HT-29 (cell line): ENCODE results near the gene MTFMT. TPM values are rescaled to one million over a fixed set of nuclear protein-coding genes. Genes with fewer than 3 reads are reported as not detected.
A peak's percentile ranks its signal among the peaks of the same experiment; 100 is the strongest.
"Not testable (repeated sequence)": the region's sequence is repeated elsewhere in the genome, so short reads cannot be mapped to it uniquely, and the experiment has no call there.

Experiments
- DNase-seq: peaks from one replicate; pipeline ENCODE4 v3.0.0-alpha.2; 2015; ENCODE audit warnings: low spot score
- total RNA-seq: library from RNA; depleted of rRNA; stranded (reverse); fragments of >200 nt; shearing (Covaris generic); gene quantifications from 2 replicates; pipeline ENCODE4 v1.2.3, GENCODE V29; 2014

The MTFMT gene
- total RNA-seq, 1 experiment from 2014 or later, result 17.1 TPM

DNA sequence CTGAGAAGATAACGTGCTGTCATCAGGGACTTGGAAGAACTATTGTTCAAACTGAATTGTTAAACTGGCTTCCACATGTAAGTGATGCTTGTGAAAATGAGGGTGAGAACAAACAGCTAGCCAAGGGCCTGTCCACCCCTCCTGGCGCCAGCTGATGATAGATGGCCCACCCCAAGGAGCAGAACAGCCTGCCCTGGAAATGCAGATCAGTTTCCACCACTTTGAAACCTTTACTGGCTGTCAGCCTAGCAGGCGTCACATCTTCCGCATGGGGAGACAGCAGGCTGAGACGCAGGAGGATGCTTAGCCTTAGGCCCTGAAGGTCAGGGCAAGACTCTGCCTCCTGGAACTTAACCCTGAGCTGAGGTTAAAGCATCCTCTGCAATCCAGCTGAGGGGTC, 9.4 kb upstream of the MTFMT start:
- DNase-seq, result no peak

DNA sequence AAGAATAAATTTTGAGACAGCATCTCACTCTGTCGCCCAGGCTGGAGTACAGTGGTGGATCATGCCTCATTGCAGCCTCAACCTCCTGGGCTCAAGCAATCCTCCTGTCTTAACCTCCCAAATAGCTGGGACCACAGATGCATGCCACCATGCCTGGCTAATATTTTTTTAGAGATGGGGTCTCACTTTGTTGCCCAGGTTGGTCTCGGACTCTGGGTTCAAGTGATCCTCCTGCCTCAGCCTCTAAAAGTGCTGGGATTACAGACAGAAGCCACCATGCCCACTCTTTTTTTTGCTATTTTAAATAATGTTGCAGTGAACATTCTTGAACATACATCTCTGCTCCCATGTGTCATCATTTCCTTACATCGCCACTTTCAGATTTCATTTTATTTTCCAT, 9.0 kb upstream of the MTFMT start:
- DNase-seq, result no peak

DNA sequence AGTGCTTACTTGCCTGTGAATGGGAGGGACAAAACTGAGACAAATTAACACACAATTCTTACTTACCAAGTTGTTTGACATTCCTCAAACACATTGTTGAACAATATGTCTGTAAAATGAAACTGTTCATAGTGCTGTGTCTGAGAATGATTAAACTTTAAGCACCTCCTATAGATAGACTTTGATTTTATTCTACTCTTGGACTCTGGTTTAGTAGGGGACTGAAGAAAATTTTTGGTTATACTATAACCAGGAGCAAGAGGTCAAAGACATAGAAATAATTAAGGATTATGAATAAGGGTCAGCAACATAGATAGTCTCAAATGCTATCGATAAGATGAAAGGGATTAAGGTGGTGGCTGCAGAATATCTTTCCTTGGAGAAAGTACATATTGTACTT, 7.9 kb upstream of the MTFMT start:
- DNase-seq, result no peak

DNA sequence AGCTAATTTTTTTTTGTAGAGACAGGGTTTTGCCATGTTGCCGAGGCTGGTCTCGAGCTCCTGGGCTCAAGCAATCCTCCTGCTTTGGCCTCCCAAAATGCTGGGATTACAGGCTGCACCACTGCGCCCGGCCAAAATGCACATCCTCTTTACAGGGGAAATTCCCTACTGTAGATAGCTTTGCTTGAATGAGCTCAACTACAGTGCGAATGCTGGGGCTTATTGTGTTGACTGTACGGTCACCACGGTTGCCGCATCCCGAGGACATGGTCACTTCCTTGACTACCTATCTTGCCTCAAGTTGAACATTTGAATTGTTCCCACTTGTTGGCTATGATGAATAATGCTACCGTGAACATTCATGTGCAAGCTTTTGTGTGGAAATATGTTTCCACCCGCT, 5.3 kb upstream of the MTFMT start:
- DNase-seq, result no peak

DNA sequence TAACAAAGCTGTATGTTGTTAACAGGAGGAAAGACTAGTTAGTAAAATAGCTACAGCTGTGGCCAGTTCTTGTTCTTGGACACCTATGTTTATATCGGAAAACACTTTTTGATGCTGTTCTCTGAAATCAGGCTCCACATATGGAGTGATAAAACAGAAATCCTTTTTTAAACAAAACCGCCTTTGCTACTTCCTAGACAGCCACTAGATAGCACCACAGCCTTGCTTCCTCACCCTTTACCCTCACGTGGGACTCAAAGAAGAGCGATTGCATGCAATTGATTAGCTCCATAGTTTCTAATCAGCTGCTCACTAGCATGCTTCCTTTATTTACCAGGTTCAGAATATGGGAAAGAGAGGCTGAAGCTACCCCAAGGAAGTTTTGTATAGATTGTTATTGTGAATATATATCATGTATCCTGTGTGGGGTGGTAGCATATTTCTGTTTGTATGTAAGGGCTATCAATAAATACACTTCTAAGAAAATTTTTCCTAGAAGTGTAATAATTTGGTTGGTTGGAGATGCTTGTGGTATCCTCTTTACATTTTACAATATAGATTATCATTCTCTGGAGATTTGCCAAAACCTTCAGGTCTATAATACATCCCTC, 4.3 kb upstream of the MTFMT start:
- DNase-seq, result peak; percentile 64

DNA sequence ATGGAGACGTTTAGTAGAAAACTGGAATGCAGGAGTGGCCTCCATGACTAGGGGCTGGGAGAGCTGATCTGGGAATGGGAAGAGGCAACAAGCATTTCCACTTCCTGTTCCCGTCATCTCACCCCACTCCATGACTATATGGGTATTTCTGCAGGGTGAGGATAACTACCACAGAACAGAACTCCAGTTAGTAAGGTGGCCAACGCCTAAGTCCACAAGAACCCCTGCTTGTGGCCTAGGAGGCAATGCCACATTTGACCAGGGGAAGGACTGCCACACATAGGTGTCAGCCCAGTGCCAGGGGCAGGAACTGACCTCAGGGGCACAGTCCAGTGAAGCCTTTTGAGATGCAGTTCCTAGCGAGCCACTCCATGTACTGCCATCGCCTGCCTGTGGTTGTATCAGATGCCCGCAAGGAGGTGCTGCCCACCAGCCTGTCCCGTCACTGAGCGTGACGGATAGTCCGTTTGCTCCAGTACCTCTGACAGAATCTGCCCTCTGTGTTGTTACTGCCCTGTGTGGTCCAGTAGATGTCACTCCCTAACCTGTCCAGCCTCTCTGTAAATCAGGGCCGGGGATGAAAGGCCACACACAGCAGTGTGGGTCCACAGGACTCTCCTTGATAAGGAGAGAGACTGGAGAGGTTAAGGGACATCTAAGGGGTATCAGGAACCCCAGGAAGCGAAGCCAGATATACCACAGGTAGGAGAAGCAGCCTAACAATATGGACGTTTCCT, 3.5 kb upstream of the MTFMT start:
- peak; percentile 99 for DNase-seq

DNA sequence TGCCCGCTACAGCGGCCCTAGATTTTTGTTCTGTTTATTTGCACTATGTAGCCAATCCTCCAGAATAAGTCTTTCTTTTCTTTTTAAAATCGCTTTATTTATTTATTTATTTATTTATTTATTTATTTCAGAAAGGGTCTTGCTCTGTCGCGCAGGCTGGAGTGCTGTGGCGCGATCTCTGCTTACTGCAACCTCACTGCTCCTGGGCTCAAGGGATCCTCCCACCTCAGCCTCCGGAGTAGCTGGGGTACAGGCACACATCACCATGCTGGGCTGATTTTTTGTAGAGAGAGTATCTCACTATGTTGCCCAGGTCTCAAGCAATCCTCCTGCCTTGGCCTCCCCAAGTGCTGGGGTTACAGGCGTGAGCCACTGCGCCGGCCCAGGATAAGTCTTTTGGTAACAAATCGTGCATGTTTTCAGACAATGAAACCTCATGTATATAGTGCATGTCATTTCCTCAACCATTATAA, 333 bp upstream of the MTFMT start:
- DNase-seq, result no peak

DNA sequence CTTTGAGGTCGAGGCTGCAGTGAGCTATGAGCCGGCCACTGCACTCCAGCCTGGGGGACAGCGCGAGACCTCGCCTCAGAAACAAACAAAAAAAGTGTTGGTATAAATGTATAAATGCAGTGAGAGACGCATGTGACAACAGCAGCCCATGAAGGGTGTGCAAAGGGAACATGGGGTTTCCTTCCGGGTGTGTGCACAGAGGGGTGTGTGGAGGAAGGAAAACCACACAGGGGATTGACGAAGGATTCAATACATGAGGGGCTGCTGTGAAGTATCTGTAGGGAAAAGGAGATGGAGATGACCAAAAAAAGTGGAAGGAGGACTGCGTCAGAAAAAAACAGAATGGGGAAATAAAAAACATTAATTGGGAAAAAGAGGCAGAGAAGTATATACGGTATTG, 1.1 kb downstream of the MTFMT start:
- DNase-seq, result peak; percentile 20

DNA sequence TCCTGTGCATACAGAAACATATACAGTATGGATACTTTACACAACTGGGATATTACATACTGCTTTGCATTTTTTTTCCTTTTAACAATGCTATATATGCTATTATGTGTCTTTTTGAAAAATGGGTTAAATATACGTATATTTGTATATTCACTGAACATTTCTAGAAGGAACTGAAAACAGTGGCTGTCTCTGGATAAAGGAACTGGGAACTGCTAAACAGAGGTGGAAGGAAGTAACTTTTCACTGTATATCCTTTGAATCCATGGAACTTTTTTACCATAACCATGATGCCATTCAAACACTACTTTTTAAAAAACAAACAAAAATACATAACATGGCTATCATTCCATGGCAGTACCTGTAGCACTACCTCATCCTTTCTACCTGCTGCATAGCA, 1.8 kb downstream of the MTFMT start:
- no peak for DNase-seq

DNA sequence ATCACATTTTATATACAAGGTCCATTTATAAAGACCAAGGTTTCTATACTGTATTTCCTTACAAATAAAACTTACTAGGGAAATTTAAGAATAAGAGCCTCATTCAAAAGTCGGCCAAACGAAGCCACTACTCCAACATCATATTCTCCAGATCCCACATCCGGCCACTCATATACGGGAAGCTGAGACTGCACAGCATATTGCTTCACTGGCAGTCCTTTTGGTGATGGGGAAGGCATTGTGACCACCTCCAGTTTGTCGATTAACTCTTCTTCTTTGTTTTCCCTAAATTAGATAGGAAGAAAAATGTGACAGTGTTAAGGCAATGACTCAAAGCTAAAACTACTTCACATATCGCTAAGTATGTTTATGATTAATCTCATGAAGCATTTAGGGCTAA, 2.7 kb downstream of the MTFMT start:
- no peak for DNase-seq

DNA sequence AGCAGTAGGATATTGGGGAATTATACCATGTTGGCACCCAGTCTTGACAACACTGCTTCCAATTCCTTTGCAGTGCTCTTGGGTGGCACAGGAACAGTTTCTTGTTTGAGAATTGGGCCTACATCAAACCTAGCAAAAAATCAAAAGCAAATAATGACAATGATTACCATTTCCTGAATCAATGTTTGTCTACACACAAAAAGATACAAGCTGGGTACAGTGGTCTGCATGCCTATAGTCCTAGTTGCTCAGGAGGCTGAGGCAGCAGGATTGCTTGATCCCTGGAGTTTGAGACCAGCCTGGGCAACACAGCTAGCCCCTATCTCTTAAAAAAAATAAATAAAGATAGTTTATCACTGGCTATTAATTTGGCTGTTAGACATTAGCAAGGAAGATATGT, 8.0 kb downstream of the MTFMT start:
- no peak for DNase-seq

DNA sequence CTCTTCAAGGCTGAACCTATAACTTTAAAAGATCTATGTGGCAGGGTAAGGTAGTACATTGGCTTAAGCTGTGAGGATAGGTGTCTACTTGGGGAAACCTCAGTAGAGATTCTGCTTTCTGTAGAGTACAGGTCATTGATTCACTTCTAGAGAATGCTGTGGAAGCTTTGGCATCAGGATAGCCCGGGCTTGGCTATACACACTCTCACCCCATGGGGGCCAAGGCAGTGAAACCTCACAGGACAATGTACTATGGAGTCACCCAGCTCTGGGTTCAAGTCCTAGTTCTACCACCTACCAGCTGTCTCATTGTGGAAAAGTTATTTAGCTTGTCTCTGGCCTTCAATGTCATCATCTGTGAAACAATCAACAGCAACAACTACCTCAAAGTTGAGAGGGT, 9.0 kb downstream of the MTFMT start:
- DNase-seq, result no peak

DNA sequence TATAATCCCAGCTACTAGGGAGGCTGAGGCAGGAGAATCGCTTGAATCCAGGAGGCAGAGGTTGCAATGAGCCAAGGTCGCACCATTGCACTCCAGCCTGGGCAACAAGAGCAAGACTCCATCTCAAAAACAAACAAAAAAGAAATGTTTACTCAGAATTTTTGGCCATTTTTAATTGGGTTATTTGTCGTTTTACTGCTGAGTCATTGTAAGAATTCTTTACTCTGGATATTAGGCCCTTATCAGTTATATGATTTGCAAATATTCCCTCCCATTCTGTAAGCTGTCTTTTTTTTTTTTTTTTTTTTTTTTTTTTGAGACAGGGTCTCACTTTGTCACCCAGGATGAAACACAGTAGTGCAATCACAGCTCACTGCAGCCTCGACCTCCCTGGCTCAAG, 18.2 kb downstream of the MTFMT start:
- not testable (repeated sequence) for DNase-seq

DNA sequence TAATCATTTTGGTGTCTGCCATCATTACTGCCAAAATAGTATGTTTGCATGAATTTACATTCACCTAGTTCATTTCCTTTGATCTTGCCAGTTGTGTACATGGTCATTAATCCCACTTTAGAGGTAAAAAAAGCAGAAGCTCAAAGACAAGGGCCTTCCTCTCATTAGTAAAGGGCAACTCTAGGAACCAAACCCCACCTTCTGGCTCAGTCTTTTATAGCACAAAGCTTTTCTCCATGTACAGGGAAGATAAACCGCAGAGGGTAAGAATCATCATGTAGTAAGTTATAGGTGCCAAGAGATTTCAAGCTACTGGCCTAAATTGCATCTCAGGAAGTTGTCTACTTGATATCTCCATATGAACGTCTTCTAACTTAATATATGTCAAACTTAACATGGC, 20.5 kb downstream of the MTFMT start:
- DNase-seq, result peak; percentile 47

DNA sequence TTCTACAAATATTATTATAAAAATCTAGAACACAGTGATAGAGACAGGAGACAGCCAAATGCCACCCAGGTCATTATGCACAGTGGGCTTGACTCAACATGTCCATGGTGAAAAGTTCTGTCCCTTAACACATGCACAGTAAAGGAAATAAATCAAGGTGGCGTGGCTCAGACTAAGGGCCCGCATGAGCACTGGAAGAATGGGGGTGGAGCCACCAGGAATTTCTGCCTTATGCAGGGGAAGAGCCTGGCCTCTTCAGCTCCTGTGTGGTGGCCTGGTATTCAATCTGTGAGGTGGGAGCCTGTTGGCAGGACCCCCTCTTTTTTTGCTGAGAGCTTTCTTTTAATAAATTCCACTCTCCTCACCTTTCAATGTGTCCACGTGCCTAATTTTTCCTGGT, 22.6 kb downstream of the MTFMT start:
- no peak for DNase-seq

DNA sequence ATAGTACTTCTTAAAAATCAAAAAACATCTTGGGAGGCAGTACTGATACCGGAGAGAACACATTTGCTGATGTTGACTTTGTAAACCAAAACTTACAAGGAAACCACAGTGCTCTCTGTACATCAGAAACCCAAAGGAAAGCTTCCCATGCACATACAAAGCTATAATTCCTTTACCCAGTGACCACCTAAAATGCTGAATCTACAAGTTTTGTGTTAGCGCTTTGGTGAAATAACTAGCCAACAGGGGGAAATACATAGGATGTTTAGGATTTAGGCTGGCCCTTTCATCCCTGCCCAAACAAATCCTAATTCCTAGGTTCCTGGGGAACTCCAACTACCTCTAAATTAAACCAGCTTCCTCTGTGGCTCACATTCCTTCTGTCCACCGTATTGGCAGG, 24.4 kb downstream of the MTFMT start:
- DNase-seq, result no peak

DNA sequence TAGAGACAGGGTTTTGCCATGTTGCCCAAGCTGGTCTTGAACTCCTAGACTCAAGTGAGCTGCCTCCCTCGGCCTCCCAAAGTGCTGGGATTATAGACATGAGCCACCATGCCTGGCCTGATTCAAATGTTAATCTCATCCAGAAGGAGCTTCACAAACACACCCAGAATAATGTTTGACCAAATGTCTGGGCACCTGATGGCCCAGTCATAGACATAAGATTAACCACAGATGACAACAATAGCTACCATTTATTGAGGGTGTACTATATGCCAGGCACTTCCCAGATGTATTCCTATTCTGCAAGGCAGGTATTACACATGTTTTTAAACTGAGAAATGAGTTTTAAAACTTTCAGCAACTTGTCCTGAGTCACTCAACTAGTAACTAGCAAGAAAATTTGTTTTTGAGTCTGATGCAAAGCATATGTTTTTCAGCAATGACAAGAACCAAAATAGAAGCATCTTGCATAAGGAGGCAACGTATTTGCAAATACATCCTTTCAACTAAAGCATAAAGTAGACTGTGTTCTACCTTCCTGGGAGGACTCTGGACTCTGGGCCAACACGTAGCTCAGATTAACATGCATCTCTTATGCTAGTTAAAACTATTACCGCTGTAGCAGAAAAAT, 31.6 kb downstream of the MTFMT start:
- DNase-seq, result no peak

DNA sequence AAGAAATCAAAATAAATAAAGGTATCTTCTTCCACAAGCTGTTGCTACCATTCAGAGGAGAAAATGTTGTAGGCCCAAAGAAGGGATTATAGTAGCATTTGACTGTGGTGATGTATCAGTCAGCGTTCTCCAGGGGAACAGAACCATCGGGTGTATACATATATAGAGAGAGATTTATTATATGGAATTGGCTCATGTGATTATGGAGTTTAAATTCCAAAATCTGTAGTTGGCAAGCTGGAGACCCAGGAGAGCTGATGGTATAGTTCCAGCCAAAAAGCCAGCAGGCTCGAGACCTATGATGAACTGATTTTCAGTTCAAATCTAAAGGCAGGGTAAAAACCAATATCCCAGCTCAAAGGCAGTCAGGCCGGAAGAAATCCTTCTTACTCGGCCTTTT, 32.4 kb downstream of the MTFMT start:
- no peak for DNase-seq

DNA sequence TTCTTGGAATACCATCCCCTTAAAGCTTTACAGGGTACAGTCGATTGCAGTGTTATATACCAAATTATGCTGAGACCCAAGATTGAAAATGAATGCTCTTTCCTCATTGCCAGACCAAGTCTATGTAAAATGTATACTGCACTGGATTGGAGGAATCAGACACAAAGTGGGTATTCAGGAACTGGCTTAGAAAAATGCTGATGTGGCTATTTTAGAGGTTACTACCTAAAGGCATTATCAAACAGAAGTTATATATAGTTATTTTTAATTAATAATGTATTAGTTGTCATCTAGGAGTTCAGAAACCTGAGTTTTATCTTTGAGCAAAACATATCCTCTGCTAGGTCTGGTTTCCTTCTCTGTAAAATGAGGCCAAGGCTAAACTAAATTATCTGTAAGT, 36.1 kb downstream of the MTFMT start:
- DNase-seq, result no peak

DNA sequence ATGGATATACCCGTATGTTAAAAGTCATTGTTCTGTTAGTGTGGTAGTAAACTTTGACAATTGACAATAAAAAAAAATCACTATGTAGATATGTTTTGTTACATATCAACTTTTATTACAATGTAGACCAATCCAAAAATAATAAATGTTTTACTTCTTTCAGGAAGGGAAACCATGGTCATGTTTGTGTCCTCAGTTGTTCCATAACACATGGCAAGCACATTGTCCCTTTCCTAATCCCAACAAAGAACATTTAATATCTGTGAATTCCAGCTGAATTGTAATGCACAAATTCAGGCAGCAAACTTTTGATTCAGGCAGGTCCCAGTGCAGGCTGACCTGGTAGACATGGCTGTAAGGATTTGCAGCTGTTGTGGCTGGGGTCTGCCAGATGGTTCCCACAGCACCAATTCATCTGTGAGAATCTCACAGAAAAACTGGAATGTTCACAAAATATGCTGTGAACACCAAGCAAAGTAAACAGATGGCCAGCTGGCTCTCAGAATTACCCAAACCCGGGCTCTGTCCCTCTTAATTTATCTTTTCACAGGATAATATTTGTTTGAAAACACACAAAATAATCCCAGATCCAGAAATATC, 37.8 kb downstream of the MTFMT start:
- DNase-seq, result no peak

DNA sequence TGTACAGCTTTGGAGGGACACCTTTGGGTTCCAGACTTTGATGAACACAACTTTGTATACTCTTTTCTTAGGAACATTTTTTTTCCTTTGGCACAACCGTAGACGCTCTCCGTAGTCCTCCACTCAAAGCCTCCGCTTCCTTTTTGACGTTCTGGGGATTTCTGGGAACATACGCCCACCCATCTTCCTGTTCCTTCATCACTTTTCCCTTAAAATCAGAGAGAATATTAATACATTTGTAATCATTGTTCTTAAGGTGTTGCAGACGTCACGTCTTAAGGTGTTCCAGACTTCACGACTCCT, 39.3 kb downstream of the MTFMT start:
- DNase-seq, result no peak

DNA sequence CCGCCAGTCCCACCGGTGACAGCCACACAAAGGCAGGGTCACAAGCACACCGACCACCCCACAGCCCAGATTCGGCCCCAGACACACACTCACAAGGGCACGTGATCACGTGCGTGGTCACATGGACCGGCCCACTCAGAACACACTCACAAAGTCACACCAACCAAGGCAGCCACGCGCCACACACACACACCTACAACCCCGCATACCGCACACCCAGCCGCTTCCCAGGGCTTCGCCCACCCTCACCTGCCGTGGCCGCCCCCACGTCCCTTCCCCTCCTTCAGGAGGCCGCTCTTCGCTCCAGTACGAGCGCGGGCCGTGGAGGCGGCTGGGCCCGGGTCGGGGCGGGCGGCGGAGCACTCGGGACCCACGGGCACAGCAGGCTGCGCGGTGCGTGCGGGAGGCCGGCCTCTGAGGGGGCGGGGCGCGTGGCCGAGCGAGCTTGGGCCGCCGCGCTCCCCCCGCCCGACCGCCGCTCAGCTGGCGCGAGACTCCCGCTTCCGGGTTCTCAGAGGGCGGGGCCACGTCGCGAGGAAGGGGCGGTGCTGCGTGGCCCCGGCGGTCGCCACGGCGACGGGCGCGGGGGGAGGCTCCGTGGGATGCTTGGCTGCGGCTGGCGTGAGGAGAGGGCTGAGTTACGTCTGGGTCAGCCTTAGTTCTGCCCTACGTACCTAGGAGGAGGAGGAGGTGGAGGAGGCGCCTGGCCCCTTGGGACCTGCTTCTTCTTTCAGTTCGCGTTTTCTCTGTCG, 39.8 kb downstream of the MTFMT start, which contains the start of gene SPG21:
SPG21 (minus strand) TSS at position 499 of the 752 bp plus-strand sequence. CDS start 6,345 bp downstream, outside the sequence.
- peak; percentile 95 for DNase-seq
